HG03066 (cell line): ENCODE results near the gene KCNJ5.
"Not testable (repeated sequence)": the region's sequence is repeated elsewhere in the genome, so short reads cannot be mapped to it uniquely, and the experiment has no call there.

Experiments used
- ATAC-seq: cut with Tn5 transposase; IDR thresholded peaks from one replicate; pipeline ENCODE4 v1.9.1; 2021; ENCODE audit warnings: low read depth; ENCODE audit not compliant: unreplicated experiment

The KCNJ5 gene

DNA sequence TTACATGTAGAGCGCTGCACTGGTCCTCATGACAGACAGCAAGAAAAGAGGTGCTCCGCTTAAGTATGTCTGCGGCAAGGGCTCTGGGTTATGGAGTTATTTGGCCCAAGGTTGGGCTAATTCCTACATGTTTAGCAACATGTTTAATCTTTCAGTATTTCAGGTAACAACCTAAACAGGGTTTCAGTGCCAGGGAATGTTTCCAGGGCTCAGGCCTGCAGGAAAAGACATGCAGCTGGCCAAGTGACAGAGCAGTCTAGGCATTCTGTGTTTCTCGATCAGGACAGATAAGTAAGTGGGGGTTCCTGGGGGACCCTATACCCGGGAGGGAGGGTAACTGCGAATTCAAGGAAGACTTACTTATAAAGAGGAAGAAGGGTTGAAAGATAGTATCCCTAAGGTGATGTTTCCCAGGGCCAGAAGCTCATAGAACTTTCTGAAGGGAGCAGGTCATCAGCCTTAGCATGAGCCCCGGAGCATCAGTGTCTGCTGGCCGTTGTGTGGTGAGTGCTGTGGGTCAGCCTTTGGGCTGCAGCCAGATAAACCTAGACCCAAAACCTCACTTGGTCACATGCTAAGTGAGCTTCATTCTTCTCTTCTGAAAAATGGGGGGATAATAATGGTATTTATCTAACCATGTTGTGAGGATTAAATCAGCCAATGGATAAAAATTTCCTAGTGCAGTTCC is 18.4 kb downstream of the KCNJ5 start:
- no peak for ATAC-seq

DNA sequence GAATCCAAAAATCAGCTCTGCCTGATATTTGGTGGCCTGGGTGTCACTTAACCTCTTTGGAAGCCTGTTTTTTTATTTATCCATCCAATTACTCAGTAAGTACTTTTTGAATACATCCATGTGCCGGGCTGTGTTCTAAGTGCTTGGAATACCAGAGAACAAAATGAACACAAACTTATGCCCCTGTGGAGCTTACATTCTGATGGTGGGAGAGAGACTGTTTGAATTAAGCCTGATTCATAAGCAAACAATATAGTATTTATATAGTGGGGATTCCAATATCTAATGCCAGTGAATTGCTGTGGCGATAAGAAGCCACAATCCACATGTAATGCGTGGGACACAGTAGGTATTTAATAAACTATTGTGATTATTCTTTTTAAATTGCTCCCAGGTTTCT is 19.4 kb downstream of the KCNJ5 start:
- ATAC-seq: no peak

DNA sequence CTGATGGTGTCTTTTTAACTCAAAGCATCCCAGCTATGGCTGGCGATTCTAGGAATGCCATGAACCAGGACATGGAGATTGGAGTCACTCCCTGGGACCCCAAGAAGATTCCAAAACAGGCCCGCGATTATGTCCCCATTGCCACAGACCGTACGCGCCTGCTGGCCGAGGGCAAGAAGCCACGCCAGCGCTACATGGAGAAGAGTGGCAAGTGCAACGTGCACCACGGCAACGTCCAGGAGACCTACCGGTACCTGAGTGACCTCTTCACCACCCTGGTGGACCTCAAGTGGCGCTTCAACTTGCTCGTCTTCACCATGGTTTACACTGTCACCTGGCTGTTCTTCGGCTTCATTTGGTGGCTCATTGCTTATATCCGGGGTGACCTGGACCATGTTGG is 20.1 kb downstream of the KCNJ5 start:
- ATAC-seq: no peak

DNA sequence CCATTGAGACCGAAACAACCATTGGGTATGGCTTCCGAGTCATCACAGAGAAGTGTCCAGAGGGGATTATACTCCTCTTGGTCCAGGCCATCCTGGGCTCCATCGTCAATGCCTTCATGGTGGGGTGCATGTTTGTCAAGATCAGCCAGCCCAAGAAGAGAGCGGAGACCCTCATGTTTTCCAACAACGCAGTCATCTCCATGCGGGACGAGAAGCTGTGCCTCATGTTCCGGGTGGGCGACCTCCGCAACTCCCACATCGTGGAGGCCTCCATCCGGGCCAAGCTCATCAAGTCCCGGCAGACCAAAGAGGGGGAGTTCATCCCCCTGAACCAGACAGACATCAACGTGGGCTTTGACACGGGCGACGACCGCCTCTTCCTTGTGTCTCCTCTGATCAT is 20.5 kb downstream of the KCNJ5 start:
- ATAC-seq: no peak

DNA sequence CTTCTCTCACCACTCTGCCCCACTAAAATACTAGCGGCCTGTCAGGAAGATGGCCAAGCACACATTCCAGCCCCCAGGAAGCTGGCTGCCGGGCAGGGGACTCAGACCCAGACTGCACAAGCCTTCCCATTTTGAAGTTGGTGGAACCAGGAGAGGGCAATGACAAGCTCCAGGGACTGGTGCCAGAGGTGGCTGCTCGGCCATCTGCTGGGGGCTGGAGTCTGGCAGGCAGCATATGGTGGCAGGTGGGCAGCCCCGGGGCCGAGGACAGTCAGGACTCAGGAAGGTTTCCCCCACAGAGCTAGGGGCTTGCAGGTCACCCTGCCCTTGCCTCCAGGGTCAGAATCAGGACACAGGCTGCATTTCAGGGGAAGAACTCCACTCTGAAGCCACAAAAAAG is 22.6 kb downstream of the KCNJ5 start:
- ATAC-seq: no peak

DNA sequence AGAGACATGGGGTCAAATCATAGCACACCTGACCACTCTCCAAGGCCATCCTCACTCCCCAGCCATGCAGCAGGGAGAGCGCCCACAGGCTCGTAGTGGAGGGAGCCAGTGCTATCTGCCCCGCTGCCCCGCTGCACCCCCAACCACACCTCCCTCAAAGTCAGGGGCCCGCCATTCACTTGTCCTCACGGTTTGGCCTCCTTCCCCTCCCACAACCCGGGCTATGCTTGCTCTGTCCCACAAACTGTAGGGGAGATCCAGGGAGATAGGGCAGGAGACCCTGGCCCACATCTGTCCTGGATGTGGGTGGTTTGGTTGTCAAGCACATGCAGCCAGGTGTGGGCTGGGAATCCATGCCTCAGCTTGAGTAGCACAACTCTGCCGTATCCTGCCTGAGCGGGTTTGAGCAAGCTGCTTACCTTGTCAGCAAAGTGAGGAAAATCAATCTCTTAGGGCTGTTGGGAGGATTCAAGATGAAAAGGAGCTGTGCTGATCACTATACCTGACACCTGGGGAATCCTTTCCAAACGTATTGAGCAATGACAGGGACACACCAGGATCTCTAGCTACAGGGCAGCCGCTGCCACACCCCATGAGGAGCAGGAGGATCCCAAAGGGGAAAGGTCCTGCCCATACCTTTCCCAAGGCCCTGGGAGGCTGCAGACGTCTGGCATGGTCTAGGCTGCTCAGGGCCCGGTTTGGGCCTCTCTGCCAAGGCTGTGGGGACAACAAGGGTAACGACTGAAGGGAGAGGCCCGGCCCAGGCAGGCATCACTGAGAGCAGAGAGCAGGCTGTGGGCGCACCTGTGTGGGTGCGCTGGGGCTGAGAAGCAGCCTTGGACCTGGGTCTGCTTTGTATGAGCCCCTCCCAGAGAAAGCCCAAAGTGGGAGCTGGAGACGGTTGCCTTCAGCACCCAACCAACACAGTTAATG is 23.3 kb downstream of the KCNJ5 start:
- no peak for ATAC-seq

DNA sequence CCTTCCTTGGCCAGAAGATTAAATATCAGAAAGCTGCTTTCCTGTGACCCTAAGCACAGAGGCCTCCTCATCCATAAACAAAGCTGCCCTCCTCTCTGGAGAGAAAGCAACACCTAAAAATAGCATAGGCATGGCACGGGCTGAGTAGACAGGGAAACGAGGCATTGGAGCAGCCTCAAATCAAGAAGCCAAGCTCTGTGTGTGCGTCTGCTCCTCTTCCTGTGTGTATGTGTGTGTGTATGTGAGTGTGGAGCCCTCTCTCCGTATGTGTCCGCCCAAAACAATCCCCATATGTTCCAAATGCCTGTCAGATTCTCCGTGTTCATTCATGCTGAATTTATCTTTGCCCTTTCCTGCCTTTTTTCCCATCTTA is 24.0 kb downstream of the KCNJ5 start:
- ATAC-seq: no peak

DNA sequence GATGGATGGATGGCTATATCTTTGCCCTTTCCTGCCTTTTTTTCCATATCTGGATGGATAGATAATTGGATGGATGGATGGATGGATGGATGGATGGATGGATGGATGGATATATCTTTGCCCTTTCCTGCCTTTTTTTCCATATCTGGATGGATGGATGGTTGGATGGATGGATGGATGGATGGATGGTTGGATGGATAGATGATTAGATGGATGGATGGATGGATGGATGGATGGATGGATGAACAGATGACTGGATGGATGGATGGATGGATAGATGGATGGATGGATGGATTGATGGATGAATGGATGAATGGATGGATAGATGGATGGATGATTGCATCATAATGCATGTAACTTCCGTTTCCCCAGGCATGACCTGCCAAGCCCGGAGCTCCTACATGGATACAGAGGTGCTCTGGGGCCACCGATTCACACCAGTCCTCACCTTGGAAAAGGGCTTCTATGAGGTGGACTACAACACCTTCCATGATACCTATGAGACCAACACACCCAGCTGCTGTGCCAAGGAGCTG is 24.9 kb downstream of the KCNJ5 start:
- no peak for ATAC-seq

DNA sequence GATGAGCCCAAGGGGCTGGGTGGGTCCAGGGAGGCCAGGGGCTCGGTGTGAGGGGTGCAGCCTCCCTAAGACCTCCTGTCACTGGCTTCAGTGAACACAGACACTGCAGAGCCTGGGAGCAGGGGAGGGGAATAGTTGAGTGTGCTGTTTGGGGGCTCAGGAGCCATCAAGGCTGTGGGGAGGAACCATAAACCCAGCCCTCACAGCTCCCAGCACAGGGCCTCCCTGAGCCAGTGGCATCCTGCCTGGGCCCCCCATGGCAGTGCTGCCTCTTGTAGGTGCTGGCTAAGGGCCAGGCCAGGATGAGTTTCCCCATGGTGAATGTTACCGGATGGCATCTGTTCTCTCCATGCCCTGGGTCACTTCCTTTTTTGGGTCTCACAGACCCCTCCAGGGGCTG is 25.5 kb downstream of the KCNJ5 start:
- ATAC-seq: no peak

DNA sequence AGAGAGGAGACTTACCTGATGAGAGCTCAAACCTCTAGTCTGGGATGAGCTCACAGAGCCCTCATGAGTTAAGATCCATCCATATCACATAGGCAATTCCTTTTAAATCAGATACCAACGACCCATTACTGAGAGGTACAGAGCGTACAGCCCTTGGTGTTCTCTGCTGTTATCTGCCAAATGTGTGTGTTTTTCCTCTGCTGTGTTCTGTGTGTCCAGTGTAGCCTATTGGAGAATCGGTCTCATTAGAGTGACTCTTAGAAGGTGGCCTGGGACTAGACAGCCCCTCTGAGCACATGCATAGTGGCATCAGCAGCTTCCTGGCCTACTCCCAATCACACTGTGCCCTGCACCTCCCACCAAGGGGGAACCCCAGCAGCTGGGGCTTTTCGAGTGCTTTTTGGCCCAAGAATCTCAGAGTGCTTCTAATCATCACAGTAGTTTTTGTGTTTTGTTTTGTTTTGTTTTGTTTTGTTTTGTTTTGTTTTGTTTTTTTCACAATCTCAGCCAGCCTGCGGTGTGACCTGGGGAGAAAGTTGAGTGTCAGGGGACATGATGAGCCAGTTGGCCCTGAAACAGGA is 26.1 kb downstream of the KCNJ5 start:
- ATAC-seq: no peak

DNA sequence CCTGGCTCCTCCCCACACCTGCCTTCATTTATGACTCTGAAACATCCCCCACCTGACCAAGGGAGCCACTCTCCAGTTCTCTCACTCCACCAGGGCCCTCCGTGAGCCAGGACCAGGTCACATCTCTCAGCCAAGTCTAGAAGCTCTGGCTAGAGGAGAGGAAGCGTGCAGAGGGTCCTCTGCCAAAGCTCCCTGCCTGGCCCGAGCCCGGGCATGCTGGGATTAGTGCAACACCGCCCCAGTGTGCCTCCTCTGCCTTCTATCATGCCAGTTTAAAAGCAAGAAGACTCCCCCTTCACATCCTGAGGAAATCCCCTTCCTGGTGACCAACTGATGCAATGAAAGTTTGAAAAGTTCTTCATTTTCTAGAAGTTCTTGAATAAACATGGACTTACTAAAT is 28.1 kb downstream of the KCNJ5 start:
- ATAC-seq: no peak

DNA sequence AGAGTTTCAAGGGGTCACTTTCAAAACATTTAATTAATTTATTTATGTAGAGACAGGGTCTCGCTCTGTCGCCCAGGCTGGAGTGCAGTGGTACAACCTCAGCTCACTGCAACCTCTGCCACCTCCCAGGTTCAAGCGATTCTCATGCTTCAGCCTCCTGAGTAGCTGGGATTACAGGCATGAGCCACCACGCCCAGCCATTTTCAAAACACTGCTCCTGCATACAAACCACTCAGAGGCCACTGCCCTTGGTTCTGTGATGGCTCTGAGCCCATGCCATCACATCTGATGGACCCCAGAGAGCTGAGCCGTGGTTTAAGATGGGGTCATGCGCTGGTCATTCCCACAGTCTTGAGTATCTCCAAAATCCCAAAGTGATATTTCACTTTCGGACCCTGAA is 28.5 kb downstream of the KCNJ5 start:
- not testable (repeated sequence) for ATAC-seq

DNA sequence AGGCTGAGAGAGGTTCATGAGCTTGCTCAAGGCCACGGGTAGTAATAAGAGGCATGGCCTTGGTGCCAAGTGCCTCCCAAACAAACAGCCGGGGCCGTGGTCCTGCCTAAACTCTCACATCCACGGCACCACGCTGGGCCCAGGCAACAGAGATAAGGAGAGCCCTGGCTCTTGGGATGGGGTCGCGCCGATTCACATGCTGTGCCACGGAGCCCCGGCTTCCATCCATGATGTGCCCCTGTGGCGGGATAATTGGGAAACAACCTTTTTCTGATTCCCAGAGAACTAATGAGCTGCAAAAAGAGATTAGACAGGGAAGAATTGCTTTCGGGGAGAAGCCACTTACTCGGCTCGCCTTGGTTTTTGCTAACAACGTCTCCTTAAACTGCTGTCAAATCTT is 29.5 kb downstream of the KCNJ5 start:
- no peak for ATAC-seq

DNA sequence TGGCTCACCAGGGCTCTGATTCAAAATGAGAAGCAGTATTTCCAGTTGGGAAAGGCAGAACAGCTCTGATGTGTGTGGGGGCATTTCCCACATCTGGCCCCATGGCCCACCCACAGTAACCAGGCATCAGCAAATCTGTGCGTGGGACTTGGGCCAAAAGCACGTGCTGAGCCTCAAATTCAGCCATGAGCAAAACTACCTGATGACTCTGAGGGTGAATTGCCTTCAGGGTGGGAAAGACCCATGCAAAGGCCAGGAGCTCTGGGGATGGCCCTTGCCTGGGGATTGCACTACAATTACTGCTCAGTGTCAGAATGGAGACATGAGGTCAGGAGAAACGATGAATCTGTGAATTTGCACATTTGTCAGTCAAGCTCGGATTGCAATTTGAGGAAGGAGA is 30.6 kb downstream of the KCNJ5 start:
- no peak for ATAC-seq

DNA sequence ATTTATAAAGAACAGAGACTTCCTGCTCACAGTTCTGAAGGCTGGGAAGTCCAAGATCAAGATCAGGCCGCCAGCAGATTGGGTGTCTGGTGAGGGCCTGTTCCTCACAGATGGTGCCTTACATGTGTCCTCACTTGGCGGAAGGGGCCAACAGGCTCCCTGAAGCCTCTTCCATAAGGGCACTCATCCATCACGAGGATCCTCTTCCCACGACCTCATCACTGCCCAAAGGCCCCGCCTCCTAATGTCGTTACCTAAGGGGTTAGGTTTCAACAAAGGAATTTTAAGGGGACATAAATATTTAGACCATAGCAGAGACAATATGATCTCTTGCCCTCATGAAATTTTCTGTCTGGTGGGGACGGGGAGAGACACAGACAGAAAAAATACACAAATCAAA is 32.9 kb downstream of the KCNJ5 start:
- ATAC-seq: no peak

DNA sequence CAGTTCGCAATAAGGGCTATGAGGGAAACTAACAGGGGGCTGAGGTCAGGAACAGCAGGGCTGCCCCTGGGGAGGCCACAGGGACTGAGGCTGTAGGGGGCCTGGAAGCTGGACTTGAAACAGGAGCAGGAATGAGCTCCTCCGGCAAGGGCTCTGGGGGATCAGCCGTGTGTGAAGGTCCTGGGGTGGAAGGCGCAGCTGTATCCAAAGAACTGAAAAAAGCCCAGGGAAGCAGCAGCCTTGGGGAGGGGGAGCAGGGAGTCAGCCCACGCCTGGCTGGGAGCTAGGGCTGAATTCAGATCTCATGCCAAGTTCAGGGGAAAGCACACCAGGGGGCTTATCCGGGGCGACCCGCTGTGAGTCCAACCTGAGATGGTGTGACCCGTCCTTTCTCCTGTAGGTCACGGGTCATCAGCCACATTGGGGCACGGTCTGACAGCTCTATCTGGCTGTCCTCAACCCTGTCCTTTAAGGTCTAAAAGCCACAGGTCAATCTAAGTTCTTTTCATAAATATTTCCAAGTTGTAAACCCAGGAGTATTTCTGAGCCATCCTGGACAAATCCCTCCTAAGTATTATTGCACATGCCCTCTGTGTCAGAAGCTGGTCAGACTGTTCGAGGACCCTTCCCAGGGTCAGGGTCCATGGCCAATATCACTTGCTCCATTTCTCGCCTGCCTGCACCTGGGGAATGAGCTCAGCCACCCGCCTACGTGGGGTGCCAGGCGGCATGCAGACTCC is 33.5 kb downstream of the KCNJ5 start:
- no peak for ATAC-seq

DNA sequence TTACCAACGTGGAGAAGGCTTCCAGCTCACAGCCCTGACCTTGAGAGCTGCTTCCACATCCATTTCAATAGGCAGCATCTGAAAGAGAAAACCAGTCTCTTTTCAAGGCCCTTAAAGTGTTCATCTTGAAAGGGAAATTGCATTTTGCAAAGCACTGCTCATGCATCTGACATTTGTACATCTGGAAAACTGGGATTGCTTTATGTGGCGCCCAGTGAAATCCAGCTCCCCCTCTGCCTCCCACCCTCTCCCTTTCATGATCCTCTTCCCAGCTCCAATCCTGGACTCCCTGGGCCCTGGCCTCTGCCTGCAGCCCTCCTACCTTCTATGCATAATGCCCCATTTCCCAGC is 34.1 kb downstream of the KCNJ5 start:
- no peak for ATAC-seq

DNA sequence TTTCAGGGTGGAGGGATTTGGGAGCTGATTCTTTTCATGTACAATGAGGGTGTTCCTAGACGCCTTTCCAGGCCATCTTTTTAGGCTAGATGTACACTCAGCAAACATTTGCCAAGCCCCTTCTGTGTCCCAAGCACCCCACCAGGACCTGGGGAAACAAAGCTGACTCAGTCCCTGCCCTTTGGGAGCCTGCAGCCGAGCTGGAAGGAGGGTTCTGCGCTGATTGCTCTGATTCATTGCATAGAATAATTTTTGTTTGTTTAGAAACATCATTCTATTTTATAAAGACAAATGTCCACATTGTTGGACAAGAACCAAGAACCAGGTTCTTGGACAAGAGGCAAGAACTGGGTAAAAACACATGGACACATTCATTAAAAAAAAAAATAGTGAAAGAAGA is 34.8 kb downstream of the KCNJ5 start:
- ATAC-seq: no peak

DNA sequence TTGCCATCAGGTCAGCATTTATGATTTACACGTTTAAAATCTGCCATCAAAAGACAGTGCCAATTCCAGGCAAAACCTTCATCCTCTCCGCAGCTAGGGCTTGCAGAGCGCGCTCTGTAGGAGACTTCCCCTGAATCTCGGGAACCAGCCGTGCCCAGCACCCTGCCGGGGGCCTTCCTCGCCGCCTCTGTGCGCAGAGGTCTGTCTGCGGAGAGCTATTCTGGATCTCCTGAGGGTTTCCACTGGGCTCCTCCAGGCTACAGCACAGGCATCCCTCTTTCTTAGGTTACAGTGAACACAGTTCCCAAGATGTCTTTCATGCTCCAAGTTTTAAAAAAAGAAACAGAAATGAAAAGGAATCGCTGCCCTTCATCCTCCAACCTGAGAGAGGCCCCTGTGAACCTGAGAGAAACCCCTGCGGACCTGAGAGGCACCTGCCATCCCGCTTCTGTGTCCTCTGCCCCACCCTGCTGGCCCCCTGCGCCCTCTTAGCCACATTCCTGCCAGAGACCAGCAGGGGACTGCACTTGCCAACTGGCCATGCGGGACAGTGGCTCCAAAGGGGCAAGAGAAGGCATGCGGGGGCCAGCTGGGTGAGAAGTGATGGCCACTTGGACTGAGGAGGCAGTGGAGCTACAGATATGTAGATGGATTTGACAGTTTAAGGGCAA is 35.4 kb downstream of the KCNJ5 start:
- no peak for ATAC-seq

DNA sequence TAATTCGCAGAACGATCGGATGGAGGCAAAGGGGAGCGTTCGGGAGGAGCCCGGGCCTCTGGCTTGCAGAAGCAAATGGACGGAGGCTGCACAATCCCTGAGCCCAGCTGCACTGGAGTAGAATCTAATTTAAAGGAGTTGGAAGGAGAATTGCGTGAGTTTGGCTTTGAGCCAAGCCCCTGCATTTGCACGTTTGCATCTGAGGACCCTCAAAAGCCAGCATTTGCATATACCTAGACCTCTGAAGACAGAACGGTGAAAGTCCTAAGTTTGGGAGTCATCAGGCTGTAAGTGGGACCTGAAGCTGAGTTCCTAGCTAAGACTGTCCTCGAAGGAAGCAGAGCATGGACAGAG is 35.9 kb downstream of the KCNJ5 start:
- no peak for ATAC-seq
